K562 (cell line): ENCODE measurements around the gene FTH1. TPM values are rescaled to one million over a fixed set of nuclear protein-coding genes. Genes with fewer than 3 reads are reported as not detected.

Experiments
- BRF2 ChIP-seq: IDR thresholded peaks from 3 replicates; pipeline ENCODE4 v1.6.1; 2011; ENCODE audit warnings: borderline replicate concordance, mild to moderate bottlenecking; ENCODE audit not compliant: insufficient read length, insufficient read depth
- DDX20 ChIP-seq: fragments of 450-650 bp; IDR thresholded peaks from 2 replicates; pipeline ENCODE4 v1.6.1; 2016; ENCODE audit warnings: missing genetic modification characterization, low read depth, mild to moderate bottlenecking, missing compliant biosample characterization, moderate library complexity
- DNMT1 ChIP-seq: fragments of 450-650 bp; IDR thresholded peaks from 2 replicates; pipeline ENCODE4 v1.6.1; 2016; ENCODE audit warnings: antibody characterized with exemption, mild to moderate bottlenecking
- ETS2 ChIP-seq: IDR thresholded peaks from 2 replicates; pipeline ENCODE4 v1.6.1; 2016; ENCODE audit warnings: borderline replicate concordance, missing genetic modification characterization, mild to moderate bottlenecking, moderate library complexity, missing compliant biosample characterization; ENCODE audit not compliant: poor library complexity, severe bottlenecking
- KDM1A ChIP-seq, 2 experiments: fragments of 450-650 bp; IDR thresholded peaks; 2 replicates each; pipeline ENCODE4 v1.6.1; 2016; ENCODE audit warnings: mild to moderate bottlenecking in 2 of 2
- MGA ChIP-seq: fragments of 450-650 bp; IDR thresholded peaks from 2 replicates; pipeline ENCODE4 v1.6.1; 2016; ENCODE audit warnings: mild to moderate bottlenecking, moderate library complexity
- MIER1 ChIP-seq: fragments of 450-650 bp; IDR thresholded peaks from 2 replicates; pipeline ENCODE4 v1.6.1; 2016; ENCODE audit warnings: antibody characterized with exemption, mild to moderate bottlenecking, low read depth
- SMARCC2 ChIP-seq: fragments of 450-650 bp; IDR thresholded peaks from 2 replicates; pipeline ENCODE4 v1.6.1; 2017; ENCODE audit warnings: antibody characterized with exemption, moderate library complexity, mild to moderate bottlenecking, low read depth
- SMARCE1 ChIP-seq: fragments of 450-650 bp; IDR thresholded peaks from 2 replicates; pipeline ENCODE4 v1.7.1; 2016; ENCODE audit warnings: mild to moderate bottlenecking
- SNIP1 ChIP-seq: fragments of 450-650 bp; IDR thresholded peaks from 2 replicates; pipeline ENCODE4 v1.7.1; 2017; ENCODE audit warnings: low read depth, mild to moderate bottlenecking
- ZBTB49 ChIP-seq: sonication (generic); formaldehyde crosslinking; IDR thresholded peaks from 2 replicates; pipeline ENCODE4 v1.8.0; 2022; ENCODE audit warnings: missing genetic modification reagents, mild to moderate bottlenecking, borderline replicate concordance
- ZNF175 ChIP-seq: fragments of 200-800 bp; sonication (Bioruptor generic); IDR thresholded peaks from 2 replicates; pipeline ENCODE4 v1.6.1; 2016; ENCODE audit warnings: low read depth, mild to moderate bottlenecking, missing genetic modification characterization, missing compliant biosample characterization
- polyA plus RNA-seq, 8 experiments: library from polyadenylated mRNA; depleted of rRNA in 4 of 8; stranded (reverse) in 5 of 8; unstranded in 3 of 8; fragments of >200 nt; fragmentation: Nextera tagmentation in 2 of 8; fragmentation: Illumina TruSeq in 1 of 8; extraction: Ambion mirVana in 2 of 8; extraction: Trizol in 1 of 8; gene quantifications; 2 replicates each; pipeline versions ENCODE4 v1.2.1 to v1.2.3, GENCODE V29; 2011 to 2014; ENCODE audit warnings: inconsistent platforms in 1 of 8, missing spikeins in 1 of 8
- total RNA-seq, 7 experiments: library from RNA; depleted of rRNA in 6 of 7; stranded (reverse); fragments of >200 nt in 6 of 7; fragmentation: Illumina TruSeq in 2 of 7; extraction: Trizol in 2 of 7; gene quantifications; 2 replicates each; pipeline versions ENCODE4 v1.2.1 to v1.2.3, GENCODE V29; 2011 to 2021; ENCODE audit warnings: low replicate concordance in 1 of 7

FTH1 gene
- total and polyA plus RNA-seq, 9 of the 15 experiments (the other 6 are each of a cell fraction or from before 2014, with no cell fraction given): 370 to 3,146 (median 802) TPM

- 0 out of 2 replicates have a peak, but pooled peaks have one; percentile 43 for TF ChIP-seq SMARCE1
- no peak for TF ChIP-seq KDM1A (IDR thresholded peaks at IDR 0.05)
- TF ChIP-seq DDX20 (tag): no peak
- TF ChIP-seq DNMT1: no peak
- no peak for TF ChIP-seq ETS2 (tag)
- TF ChIP-seq SMARCC2: no peak
- TF ChIP-seq SNIP1: no peak
- no peak for TF ChIP-seq ZNF175 (CRISPR knock-in tag)
- TF ChIP-seq BRF2: no peak
- TF ChIP-seq MGA: 0 out of 2 replicates have a peak, but pooled peaks have one; percentile 5
- 0 out of 2 replicates have a peak, but pooled peaks have one; percentile 18 for TF ChIP-seq MIER1
- no peak for TF ChIP-seq ZBTB49
Observed at GRCh38 chr11:61969391-61969758, 1.9 kb upstream of the FTH1 start (continued).
